ENCODE measurements around the gene SDK1. TPM values are rescaled to one million over a fixed set of nuclear protein-coding genes. Genes with fewer than 3 reads are reported as not detected.
A peak's percentile ranks its signal among the peaks of the same experiment; 100 is the strongest.

Gene SDK1
- polyA plus RNA-seq, 2 of the 4 experiments (the other 2 are of a cell fraction), result 0.12 to 0.28 TPM

DNA sequence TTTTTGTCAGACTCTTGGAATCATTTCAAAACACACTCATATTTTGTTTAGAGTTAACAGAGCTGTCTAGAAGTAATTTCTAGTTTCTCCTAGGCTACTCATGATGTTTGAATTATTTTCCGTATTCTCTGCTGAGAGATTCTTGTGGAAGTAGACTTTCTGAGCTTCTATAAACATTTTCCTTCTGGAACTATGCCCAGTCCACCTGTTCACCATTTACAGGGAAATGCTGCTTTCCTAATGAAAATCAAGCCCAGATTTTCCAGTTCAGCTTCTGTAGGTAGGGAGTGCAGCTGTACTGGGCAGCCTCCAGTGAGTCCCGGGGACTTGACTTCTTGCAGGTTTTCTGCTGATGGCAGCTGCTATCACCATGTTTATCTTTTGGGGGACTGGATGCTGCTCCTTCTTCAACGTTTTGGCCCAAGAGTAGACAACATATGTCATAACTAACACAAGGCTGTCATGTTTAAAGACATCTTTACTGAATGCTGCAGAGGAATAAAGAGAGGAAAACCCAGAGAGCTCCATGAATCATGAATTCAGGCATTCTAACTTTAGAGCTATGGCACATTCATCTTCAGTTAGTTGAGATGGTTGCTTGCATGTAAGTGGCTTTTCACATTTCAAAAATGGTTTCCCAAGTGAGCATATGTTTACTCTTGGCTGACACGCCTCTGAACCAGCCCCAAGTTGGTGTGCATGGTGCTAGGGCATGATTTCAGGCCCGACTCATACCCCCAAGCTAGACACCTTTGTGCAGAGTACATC, 85.6 kb downstream of the SDK1 start (continued):
- TF ChIP-seq, protein P1, sequence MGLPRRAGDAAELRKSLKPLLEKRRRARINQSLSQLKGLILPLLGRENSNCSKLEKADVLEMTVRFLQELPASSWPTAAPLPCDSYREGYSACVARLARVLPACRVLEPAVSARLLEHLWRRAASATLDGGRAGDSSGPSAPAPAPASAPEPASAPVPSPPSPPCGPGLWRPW (IDR thresholded peaks at IDR 0.05), result no peak
- TF ChIP-seq JUNB (IDR thresholded peaks at IDR 0.05) (no peak), SREBF2 (IDR thresholded peaks at IDR 0.05) (no peak), ZNF302 (CRISPR knock-in tag; IDR thresholded peaks at IDR 0.05) (no peak), HEYL (CRISPR knock-in tag; IDR thresholded peaks at IDR 0.05) (no peak), ZSCAN20 (CRISPR knock-in tag; IDR thresholded peaks at IDR 0.05) (no peak)
- TF ChIP-seq, protein P2, sequence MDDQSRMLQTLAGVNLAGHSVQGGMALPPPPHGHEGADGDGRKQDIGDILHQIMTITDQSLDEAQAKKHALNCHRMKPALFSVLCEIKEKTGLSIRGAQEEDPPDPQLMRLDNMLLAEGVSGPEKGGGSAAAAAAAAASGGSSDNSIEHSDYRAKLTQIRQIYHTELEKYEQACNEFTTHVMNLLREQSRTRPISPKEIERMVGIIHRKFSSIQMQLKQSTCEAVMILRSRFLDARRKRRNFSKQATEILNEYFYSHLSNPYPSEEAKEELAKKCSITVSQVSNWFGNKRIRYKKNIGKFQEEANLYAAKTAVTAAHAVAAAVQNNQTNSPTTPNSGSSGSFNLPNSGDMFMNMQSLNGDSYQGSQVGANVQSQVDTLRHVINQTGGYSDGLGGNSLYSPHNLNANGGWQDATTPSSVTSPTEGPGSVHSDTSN (IDR thresholded peaks at IDR 0.05), result no peak
- TF ChIP-seq, protein P3, sequence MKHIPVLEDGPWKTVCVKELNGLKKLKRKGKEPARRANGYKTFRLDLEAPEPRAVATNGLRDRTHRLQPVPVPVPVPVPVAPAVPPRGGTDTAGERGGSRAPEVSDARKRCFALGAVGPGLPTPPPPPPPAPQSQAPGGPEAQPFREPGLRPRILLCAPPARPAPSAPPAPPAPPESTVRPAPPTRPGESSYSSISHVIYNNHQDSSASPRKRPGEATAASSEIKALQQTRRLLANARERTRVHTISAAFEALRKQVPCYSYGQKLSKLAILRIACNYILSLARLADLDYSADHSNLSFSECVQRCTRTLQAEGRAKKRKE (CRISPR knock-in tag; IDR thresholded peaks at IDR 0.05; ENCODE audit: low read depth), result no peak
- TF ChIP-seq, protein P4, sequence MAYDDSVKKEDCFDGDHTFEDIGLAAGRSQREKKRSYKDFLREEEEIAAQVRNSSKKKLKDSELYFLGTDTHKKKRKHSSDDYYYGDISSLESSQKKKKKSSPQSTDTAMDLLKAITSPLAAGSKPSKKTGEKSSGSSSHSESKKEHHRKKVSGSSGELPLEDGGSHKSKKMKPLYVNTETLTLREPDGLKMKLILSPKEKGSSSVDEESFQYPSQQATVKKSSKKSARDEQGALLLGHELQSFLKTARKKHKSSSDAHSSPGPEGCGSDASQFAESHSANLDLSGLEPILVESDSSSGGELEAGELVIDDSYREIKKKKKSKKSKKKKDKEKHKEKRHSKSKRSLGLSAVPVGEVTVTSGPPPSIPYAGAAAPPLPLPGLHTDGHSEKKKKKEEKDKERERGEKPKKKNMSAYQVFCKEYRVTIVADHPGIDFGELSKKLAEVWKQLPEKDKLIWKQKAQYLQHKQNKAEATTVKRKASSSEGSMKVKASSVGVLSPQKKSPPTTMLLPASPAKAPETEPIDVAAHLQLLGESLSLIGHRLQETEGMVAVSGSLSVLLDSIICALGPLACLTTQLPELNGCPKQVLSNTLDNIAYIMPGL (CRISPR knock-in tag; IDR thresholded peaks at IDR 0.05; ENCODE audit: borderline replicate concordance), result no peak

DNA sequence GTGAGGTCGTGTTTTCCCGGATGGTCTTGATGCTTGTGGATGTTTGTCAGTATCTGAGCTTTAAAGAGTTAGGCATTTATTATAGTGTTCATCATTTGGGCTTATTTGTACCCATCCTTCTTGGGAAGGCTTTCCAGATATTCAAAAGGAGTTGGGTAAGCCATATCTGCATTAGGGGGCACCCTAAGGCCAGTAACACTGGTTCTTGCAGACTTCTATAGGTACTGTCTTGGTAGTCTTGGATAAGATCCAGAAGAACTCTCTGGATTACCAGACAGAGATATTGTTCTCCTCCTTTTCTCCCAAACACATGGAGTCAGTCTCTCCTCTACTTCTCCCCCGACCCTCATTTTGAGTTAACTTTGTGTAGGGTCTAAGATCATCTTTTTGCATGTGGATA, 92.8 kb downstream of the SDK1 start:
- FAIRE-seq (no peak), ATAC-seq (no peak), DNase-seq (ENCODE audit: low read depth in 1 of 2, low spot score in 1 of 2) (peak in 1 of 2 experiments; percentile 4)
- TF ChIP-seq RAD21 (conservative IDR thresholded peaks at IDR 0.05 in 1 of 2, IDR thresholded peaks at IDR 0.05 in 1 of 2) (0 out of 5 replicates have a peak, but pooled peaks of 1 of the 2 experiments have one; percentile 8), KDM5A (IDR thresholded peaks at IDR 0.05) (no peak)
- TF ChIP-seq, protein P5, sequence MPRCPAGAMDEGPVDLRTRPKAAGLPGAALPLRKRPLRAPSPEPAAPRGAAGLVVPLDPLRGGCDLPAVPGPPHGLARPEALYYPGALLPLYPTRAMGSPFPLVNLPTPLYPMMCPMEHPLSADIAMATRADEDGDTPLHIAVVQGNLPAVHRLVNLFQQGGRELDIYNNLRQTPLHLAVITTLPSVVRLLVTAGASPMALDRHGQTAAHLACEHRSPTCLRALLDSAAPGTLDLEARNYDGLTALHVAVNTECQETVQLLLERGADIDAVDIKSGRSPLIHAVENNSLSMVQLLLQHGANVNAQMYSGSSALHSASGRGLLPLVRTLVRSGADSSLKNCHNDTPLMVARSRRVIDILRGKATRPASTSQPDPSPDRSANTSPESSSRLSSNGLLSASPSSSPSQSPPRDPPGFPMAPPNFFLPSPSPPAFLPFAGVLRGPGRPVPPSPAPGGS (IDR thresholded peaks at IDR 0.05), result no peak
- Histone ChIP-seq H3K4me3 (no peak overlapping the region), H3K9me3 (peaks cover 14% of the 10 kb centered on the region; the same call in 2 of the 3 replicates), H3K4me2 (no peak overlapping the region), H3K4me1 (no peaks in the 10 kb centered on the region), H3K27ac (no peak overlapping the region)
- WGBS (ENCODE audit: missing lambda C conversion rate), result 3% methylated on average over 3 of the region's 3 CpGs
- ChIA-PET POLR2A (no interaction called here), CTCF (interaction anchor here (0.7 kb wide), 1 partner anchor 506 kb away, joined by 3 read pairs; no protein-coding TSS in a partner anchor)

DNA sequence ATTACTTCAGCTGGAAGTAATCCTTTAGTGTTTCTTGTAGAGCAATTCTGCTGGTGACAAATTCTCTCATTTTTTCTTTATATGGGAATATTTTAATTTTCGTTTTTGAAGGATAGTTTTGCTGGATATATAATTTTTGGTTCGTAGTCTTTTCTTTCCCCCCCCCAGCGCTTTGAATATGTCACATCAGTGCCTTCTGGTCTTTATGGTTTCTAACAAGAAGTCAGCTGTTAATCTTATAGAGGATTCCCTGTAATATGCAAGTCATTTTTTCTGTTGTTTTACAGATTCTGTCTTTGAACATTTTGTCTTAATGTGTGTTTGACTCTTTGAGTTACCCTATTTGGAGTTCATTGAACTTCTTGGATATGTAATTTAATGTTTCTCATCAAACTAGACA, 96.3 kb downstream of the SDK1 start:
- ATAC-seq (no peak), FAIRE-seq (no peak), DNase-seq (ENCODE audit: low read depth in 1 of 2, low spot score in 1 of 2) (no peak)
- Histone ChIP-seq H3K4me1 (no peaks in the 10 kb centered on the region), H3K4me2 (no peak overlapping the region), H3K4me3 (no peak overlapping the region), H3K27ac (no peak overlapping the region), H3K9me3 (peaks cover 17% of the 10 kb centered on the region; the same call in 2 of the 3 replicates)
- CTCF ChIA-PET, result interaction anchor here (1.0 kb wide), 1 partner anchor 11 kb away, joined by 3 read pairs; no protein-coding TSS in a partner anchor
- POLR2A ChIA-PET, result no interaction called here
- 11% methylated on average over 3 of the region's 3 CpGs for WGBS (ENCODE audit: missing lambda C conversion rate)
- TF ChIP-seq, protein P2 (IDR thresholded peaks at IDR 0.05), result no peak
- TF ChIP-seq POLR2AphosphoS2 (conservative IDR thresholded peaks at IDR 0.05; ENCODE audit: low read length) (no peak), HOXA7 (CRISPR knock-in tag; IDR thresholded peaks at IDR 0.05) (no peak), EHMT2 (IDR thresholded peaks at IDR 0.05; ENCODE audit: low read depth) (no peak), HOXB13 (CRISPR knock-in tag; IDR thresholded peaks at IDR 0.05; ENCODE audit: low read depth) (no peak), KDM1A (IDR thresholded peaks at IDR 0.05; ENCODE audit: low read depth) (no peak), POLR2A (IDR thresholded peaks at IDR 0.05; ENCODE audit: low read length) (no peak), CBX2 (IDR thresholded peaks at IDR 0.05; ENCODE audit: borderline replicate concordance, low read depth) (no peak), MYC (IDR thresholded peaks at IDR 0.05; ENCODE audit: borderline replicate concordance, low read length) (no peak), HEYL (CRISPR knock-in tag; IDR thresholded peaks at IDR 0.05) (no peak), MAZ (IDR thresholded peaks at IDR 0.05; ENCODE audit: borderline replicate concordance, low read depth, low read length) (no peak), EP300 (IDR thresholded peaks at IDR 0.05) (no peak), SREBF2 (IDR thresholded peaks at IDR 0.05) (no peak), RARB (CRISPR knock-in tag; IDR thresholded peaks at IDR 0.05) (no peak), BHLHE40 (IDR thresholded peaks at IDR 0.05; ENCODE audit: low read depth, low read length) (no peak), NR3C1 (IDR thresholded peaks at IDR 0.05) (no peak)
- TF ChIP-seq, protein P5 (IDR thresholded peaks at IDR 0.05), result no peak

Data from A549 (cell line).